IMR-90 (cell line): ENCODE results near the gene TAF3. TPM values are rescaled to one million over a fixed set of nuclear protein-coding genes. Genes with fewer than 3 reads are reported as not detected.

Source experiments
- ATAC-seq: fragments of 200-7000 bp; cut with Tn5 transposase; 2 replicates; pipeline ENCODE4 v1.9.1; 2020; ENCODE audit warnings: low read depth, mild to moderate bottlenecking, moderate library complexity
- BruUV-seq: library from RNA; stranded (reverse); fragments of 400-500 nt; replicated peaks from 2 replicates; lab custom pipeline; 2021; lab: Mats Ljungman, UMichigan
- CTCF ChIA-PET: fragments of 300-600 bp; formaldehyde crosslinking; extraction: SDS; loops from one replicate; lab custom pipeline; 2021; ENCODE audit warnings: antibody characterized with exemption; lab: Yijun Ruan, JAX
- POLR2A ChIA-PET: fragments of 300-600 bp; sonication (Branson Sonifier 250); formaldehyde crosslinking; loops from one replicate; lab custom pipeline; 2022; ENCODE audit warnings: antibody characterized with exemption; ENCODE audit not compliant: unreplicated experiment; lab: Charles Lee
- DNase-seq: peaks from one replicate; pipeline ENCODE4 v3.0.0; 2013
- H2AFZ ChIP-seq: replicated peaks from 2 replicates; pipeline ENCODE3; 2013; ENCODE audit warnings: low read length, mild to moderate bottlenecking; ENCODE audit not compliant: poor library complexity
- H2AK5ac ChIP-seq: 2 replicates; pipeline ENCODE4 v1.6.1; 2013; ENCODE audit warnings: low read depth, low read length, inconsistent platforms
- H2AK9ac ChIP-seq: replicated peaks from 2 replicates; pipeline ENCODE3; 2013; ENCODE audit warnings: mild to moderate bottlenecking, low read depth, low read length, moderate library complexity; ENCODE audit not compliant: poor library complexity
- H2BK120ac ChIP-seq: 2 replicates; pipeline ENCODE4 v1.6.1; 2013; ENCODE audit warnings: low read depth, low read length, inconsistent platforms
- H2BK15ac ChIP-seq: 3 replicates; pipeline ENCODE4 v1.6.1; 2013; ENCODE audit warnings: low read depth, low read length, inconsistent platforms
- H2BK20ac ChIP-seq: 2 replicates; pipeline ENCODE4 v1.6.1; 2013; ENCODE audit warnings: low read depth, mild to moderate bottlenecking, inconsistent platforms, low read length, moderate library complexity
- H2BK5ac ChIP-seq: 2 replicates; pipeline ENCODE4 v1.6.1; 2013; ENCODE audit warnings: mild to moderate bottlenecking, low read depth, low read length, inconsistent platforms; ENCODE audit not compliant: poor library complexity, severe bottlenecking
- H3K14ac ChIP-seq: replicated peaks from 2 replicates; pipeline ENCODE4 v1.6.1; 2013; ENCODE audit warnings: low read depth, low read length, inconsistent platforms
- H3K18ac ChIP-seq: 2 replicates; pipeline ENCODE4 v1.6.1; 2013; ENCODE audit warnings: low read depth, low read length, control low read depth
- H3K23ac ChIP-seq: 2 replicates; pipeline ENCODE4 v1.6.1; 2013; ENCODE audit warnings: low read depth, low read length, inconsistent platforms
- H3K27ac ChIP-seq: 2 replicates; pipeline ENCODE4 v1.5.1; 2013; ENCODE audit warnings: mild to moderate bottlenecking, control low read depth, low read length; ENCODE audit not compliant: insufficient read depth
- H3K27me3 ChIP-seq: 2 replicates; pipeline ENCODE4 v1.6.1; 2013; ENCODE audit warnings: low read length; ENCODE audit not compliant: control insufficient read depth, insufficient read depth
- H3K36me3 ChIP-seq: 2 replicates; pipeline ENCODE4 v1.6.1; 2013; ENCODE audit warnings: low read length, mixed read lengths; ENCODE audit not compliant: control insufficient read depth, insufficient read depth
- H3K4ac ChIP-seq: 2 replicates; pipeline ENCODE4 v1.6.1; 2013; ENCODE audit warnings: low read depth, low read length, inconsistent platforms
- H3K4me1 ChIP-seq: 2 replicates; pipeline ENCODE4 v1.6.1; 2013; ENCODE audit warnings: low read length, mixed read lengths; ENCODE audit not compliant: control insufficient read depth, insufficient read depth
- H3K4me2 ChIP-seq: 2 replicates; pipeline ENCODE4 v1.6.1; 2013; ENCODE audit warnings: low read depth, mild to moderate bottlenecking, control low read depth, low read length, moderate library complexity
- H3K4me3 ChIP-seq: 2 replicates; pipeline ENCODE4 v1.5.1; 2013; ENCODE audit warnings: low read depth, mild to moderate bottlenecking, control low read depth, low read length, moderate library complexity; ENCODE audit not compliant: insufficient read depth
- H3K56ac ChIP-seq: 2 replicates; pipeline ENCODE4 v1.6.1; 2013; ENCODE audit warnings: low read length, inconsistent platforms; ENCODE audit not compliant: insufficient read depth; ENCODE audit errors: extremely low read depth
- H3K79me1 ChIP-seq, 2 experiments: 2 replicates each; pipeline ENCODE4 v1.6.1; 2013; ENCODE audit warnings: low read length in 2 of 2, inconsistent platforms in 1 of 2, low read depth in 1 of 2
- H3K9ac ChIP-seq: 2 replicates; pipeline ENCODE4 v1.6.1; 2013; ENCODE audit warnings: low read depth, low read length, control low read depth
- H3K9me1 ChIP-seq: 2 replicates; pipeline ENCODE4 v1.6.1; 2013; ENCODE audit warnings: low read length, inconsistent platforms; ENCODE audit not compliant: insufficient read depth
- H3K9me3 ChIP-seq: 2 replicates; pipeline ENCODE4 v1.6.1; 2013; ENCODE audit warnings: low read length; ENCODE audit not compliant: control insufficient read depth, insufficient read depth
- H4K20me1 ChIP-seq: 2 replicates; pipeline ENCODE4 v1.6.1; 2013; ENCODE audit warnings: low read length, inconsistent platforms; ENCODE audit not compliant: insufficient read depth
- H4K5ac ChIP-seq: 2 replicates; pipeline ENCODE4 v1.6.1; 2013; ENCODE audit warnings: mild to moderate bottlenecking, low read depth, low read length, control low read depth
- H4K8ac ChIP-seq, 2 experiments: 2 replicates each; pipeline ENCODE4 v1.6.1; 2013; ENCODE audit warnings: low read depth in 2 of 2, low read length in 2 of 2, control low read depth in 1 of 2, inconsistent platforms in 1 of 2
- H4K91ac ChIP-seq: 2 replicates; pipeline ENCODE4 v1.6.1; 2013; ENCODE audit warnings: low read depth, low read length, inconsistent platforms; ENCODE audit not compliant: insufficient read depth
- CHD1 ChIP-seq: IDR thresholded peaks from 2 replicates; pipeline ENCODE4 v1.6.1; 2012; ENCODE audit warnings: low read depth, low read length, improper control_type of control experiment
- FOS ChIP-seq: fragments of 150-350 bp; IDR thresholded peaks from 2 replicates; pipeline ENCODE4 v1.6.1; 2016; ENCODE audit warnings: low read depth, low read length
- MAZ ChIP-seq: IDR thresholded peaks from 2 replicates; pipeline ENCODE4 v1.6.1; 2012; ENCODE audit warnings: low read depth, mild to moderate bottlenecking, low read length, improper control_type of control experiment, moderate library complexity, borderline replicate concordance
- POLR2A ChIP-seq: IDR thresholded peaks from 2 replicates; pipeline ENCODE4 v1.6.1; 2012; ENCODE audit warnings: mild to moderate bottlenecking, low read depth, low read length
- WGBS, 2 experiments: methylation state at CpG; one replicate each; pipeline versions ENCODE4 v1.1.5 to v1.1.7; 2013; ENCODE audit warnings: missing lambda C conversion rate in 2 of 2; ENCODE audit not compliant: insufficient read length in 1 of 2; ENCODE audit errors: extremely low coverage in 2 of 2; 5-methylcytosine and 5-hydroxymethylcytosine counted together
- dilution Hi-C: fragments of 300-500 bp; cut with HindIII; formaldehyde crosslinking; loops from one replicate; pipeline ENCODE4 v1.14.3; 2018; ENCODE audit warnings: low sequenced_read_pairs; ENCODE audit not compliant: unreplicated experiment
- in situ Hi-C: fragments of 300-500 bp; cut with MboI; formaldehyde crosslinking; loops from 3 replicates; pipeline ENCODE4 v1.14.3; 2019; ENCODE audit warnings: low sequenced_read_pairs, inconsistent platforms, mixed read lengths
- intact Hi-C: fragments of 100-400 bp; cut with micrococcal nuclease; formaldehyde crosslinking; loops from 2 replicates; pipeline ENCODE4 v1.10.0; 2022
- polyA plus RNA-seq, 3 experiments: library from polyadenylated mRNA; depleted of rRNA; stranded (reverse); fragments of >200 nt; gene quantifications; 2 replicates each; pipeline ENCODE4 v1.2.3, GENCODE V29; 2012; ENCODE audit warnings: low replicate concordance in 1 of 3
- total RNA-seq: library from RNA; depleted of rRNA; stranded (reverse); fragments of >200 nt; gene quantifications from 2 replicates; pipeline ENCODE4 v1.2.3, GENCODE V29; 2012

TAF3 gene
- total and polyA plus RNA-seq, 2 of the 4 experiments (the other 2 are of a cell fraction): 1.4 to 2.3 TPM

GRCh38 chr10:8047452-8048280 lies 229.4 kb downstream of the TAF3 start:
- Histone ChIP-seq H3K14ac (no peak overlapping the region), H4K20me1 (no peaks in the 10 kb centered on the region), H3K9me3 (peaks cover 6% of the 10 kb centered on the region; the same call in 1 of the 2 replicates), H3K4ac (no peak overlapping the region), H3K27me3 (peaks cover 99% of the 10 kb centered on the region), H3K56ac (no peak overlapping the region), H3K4me3 (no peak overlapping the region), H2BK5ac (no peak overlapping the region), H4K8ac (no peak overlapping the region), H3K27ac (no peak overlapping the region), H2AFZ (no peak overlapping the region), H3K9ac (no peak overlapping the region), H3K18ac (no peak overlapping the region), H3K4me1 (peaks cover 1% of the 10 kb centered on the region; the same call in 1 of the 2 replicates), H2BK20ac (no peak overlapping the region), H3K79me1 (no peaks in the 10 kb centered on the region), H3K23ac (no peak overlapping the region), H3K36me3 (no peaks in the 10 kb centered on the region), H3K4me2 (no peak overlapping the region), H2BK15ac (no peak overlapping the region), H4K5ac (no peak overlapping the region), H2AK5ac (no peak overlapping the region), H2BK120ac (no peak overlapping the region), H2AK9ac (no peak overlapping the region), H4K91ac (no peak overlapping the region), H3K9me1 (no peaks in the 10 kb centered on the region)
- in situ Hi-C loops (no loop called here), intact Hi-C loops (no loop called here), dilution Hi-C loops (no loop called here)
- WGBS, 2 experiments: 3% methylated on average over 5 of the region's 30 CpGs; no CpG with 5 or more reads in 1 of the 2 experiments
- no TSS peak for BruUV-seq
- CTCF ChIA-PET: no interaction called here
- ATAC-seq (no peak), DNase-seq (no peak)
- TF ChIP-seq MAZ (no peak), POLR2A (no peak), CHD1 (no peak), FOS (no peak)
- POLR2A ChIA-PET: no interaction called here
